Measurements from ENCODE around the gene EXOC6B. TPM values are rescaled to one million over a fixed set of nuclear protein-coding genes. Genes with fewer than 3 reads are reported as not detected.

Gene EXOC6B
- total and polyA plus RNA-seq, 10 of the 15 experiments (the other 5 are each of a cell fraction or from before 2014, with no cell fraction given) = 0.23 to 2.2 (median 1.2) TPM

GRCh38 chr2:72204786-72205503 lies 620.9 kb downstream of the EXOC6B start:
- ChIA-PET CTCF (interaction anchor here (1.4 kb wide), 1 partner anchor 15 kb away, joined by 3 read pairs; no protein-coding TSS in a partner anchor), SMC1A (ENCODE audit: uncharacterized antibody, unreplicated experiment) (interaction anchor here (0.6 to 1.7 kb wide), 2 partner anchors 10 to 1097 kb away, joined by 3 read pairs; no protein-coding TSS in a partner anchor), POLR2A (no interaction called here), RAD21 (ENCODE audit: unreplicated experiment) (no interaction called here)
- H3K4me2 ChIP-seq (ENCODE audit: control insufficient read depth, insufficient read depth) = no peak overlapping the region
- ATAC-seq = no peak
- TF ChIP-seq JUNB (IDR thresholded peaks at IDR 0.05) (no peak), CBX3 (IDR thresholded peaks at IDR 0.05; ENCODE audit: borderline replicate concordance, low read depth) (no peak), RBBP5 (conservative IDR thresholded peaks at IDR 0.05) (no peak), RELB (IDR thresholded peaks at IDR 0.05; ENCODE audit: low read depth) (no peak), RUNX3 (IDR thresholded peaks at IDR 0.05; ENCODE audit: low read length) (no peak), SKIL (IDR thresholded peaks at IDR 0.05; ENCODE audit: low read depth, poor library complexity, severe bottlenecking) (no peak), RELA (IDR thresholded peaks at IDR 0.05; ENCODE audit: borderline replicate concordance, partially characterized antibody) (no peak)
- TF ChIP-seq, protein P1, sequence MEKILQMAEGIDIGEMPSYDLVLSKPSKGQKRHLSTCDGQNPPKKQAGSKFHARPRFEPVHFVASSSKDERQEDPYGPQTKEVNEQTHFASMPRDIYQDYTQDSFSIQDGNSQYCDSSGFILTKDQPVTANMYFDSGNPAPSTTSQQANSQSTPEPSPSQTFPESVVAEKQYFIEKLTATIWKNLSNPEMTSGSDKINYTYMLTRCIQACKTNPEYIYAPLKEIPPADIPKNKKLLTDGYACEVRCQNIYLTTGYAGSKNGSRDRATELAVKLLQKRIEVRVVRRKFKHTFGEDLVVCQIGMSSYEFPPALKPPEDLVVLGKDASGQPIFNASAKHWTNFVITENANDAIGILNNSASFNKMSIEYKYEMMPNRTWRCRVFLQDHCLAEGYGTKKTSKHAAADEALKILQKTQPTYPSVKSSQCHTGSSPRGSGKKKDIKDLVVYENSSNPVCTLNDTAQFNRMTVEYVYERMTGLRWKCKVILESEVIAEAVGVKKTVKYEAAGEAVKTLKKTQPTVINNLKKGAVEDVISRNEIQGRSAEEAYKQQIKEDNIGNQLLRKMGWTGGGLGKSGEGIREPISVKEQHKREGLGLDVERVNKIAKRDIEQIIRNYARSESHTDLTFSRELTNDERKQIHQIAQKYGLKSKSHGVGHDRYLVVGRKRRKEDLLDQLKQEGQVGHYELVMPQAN (conservative IDR thresholded peaks at IDR 0.05) = no peak
- no peaks in the 10 kb centered on the region for H4K20me1 ChIP-seq (ENCODE audit: control insufficient read depth, insufficient read depth)
- intact Hi-C loops (cut with micrococcal nuclease; ENCODE audit: unreplicated experiment) (no loop called here), in situ Hi-C loops (cut with MboI) (no loop called here)
- WGBS (ENCODE audit: insufficient coverage, insufficient replicate concordance, low lambda C conversion rate, missing lambda C conversion rate) = 27% methylated on average over 3 of the region's 3 CpGs
- H3K79me2 ChIP-seq (ENCODE audit: control insufficient read depth, insufficient read depth, low read length) = no peaks in the 10 kb centered on the region
- H3K4me1 ChIP-seq (ENCODE audit: control insufficient read depth, insufficient read depth, low read length) = no peaks in the 10 kb centered on the region
- no TSS peak for BruUV-seq (replicated peaks)
- no peak for DNase-seq (ENCODE audit: low read depth, low spot score)
- no peak overlapping the region for H2AFZ ChIP-seq (ENCODE audit: control insufficient read depth, low read depth, low read length)
- no peaks in the 10 kb centered on the region for H3K27me3 ChIP-seq (replicated peaks in 1 of 2; ENCODE audit: control insufficient read depth in 2 of 2, insufficient read depth in 2 of 2, low read length in 1 of 2)
- no peak for FAIRE-seq
- H3K9ac ChIP-seq (ENCODE audit: control insufficient read depth, insufficient read depth, low read length) = no peak overlapping the region
- no peak overlapping the region for H3K27ac ChIP-seq (ENCODE audit: control insufficient read depth, insufficient read depth)
- no peaks in the 10 kb centered on the region for H3K36me3 ChIP-seq (ENCODE audit: control insufficient read depth in 2 of 2, insufficient read depth in 2 of 2, low read length in 1 of 2)
- no peaks in the 10 kb centered on the region for H3K9me3 ChIP-seq (replicated peaks; ENCODE audit: control insufficient read depth, insufficient read depth, low read length)
- no peak overlapping the region for H3K4me3 ChIP-seq

Measured in GM12878 (cell line).